ENCODE data around the gene CNTNAP2.

Gene CNTNAP2

DNA sequence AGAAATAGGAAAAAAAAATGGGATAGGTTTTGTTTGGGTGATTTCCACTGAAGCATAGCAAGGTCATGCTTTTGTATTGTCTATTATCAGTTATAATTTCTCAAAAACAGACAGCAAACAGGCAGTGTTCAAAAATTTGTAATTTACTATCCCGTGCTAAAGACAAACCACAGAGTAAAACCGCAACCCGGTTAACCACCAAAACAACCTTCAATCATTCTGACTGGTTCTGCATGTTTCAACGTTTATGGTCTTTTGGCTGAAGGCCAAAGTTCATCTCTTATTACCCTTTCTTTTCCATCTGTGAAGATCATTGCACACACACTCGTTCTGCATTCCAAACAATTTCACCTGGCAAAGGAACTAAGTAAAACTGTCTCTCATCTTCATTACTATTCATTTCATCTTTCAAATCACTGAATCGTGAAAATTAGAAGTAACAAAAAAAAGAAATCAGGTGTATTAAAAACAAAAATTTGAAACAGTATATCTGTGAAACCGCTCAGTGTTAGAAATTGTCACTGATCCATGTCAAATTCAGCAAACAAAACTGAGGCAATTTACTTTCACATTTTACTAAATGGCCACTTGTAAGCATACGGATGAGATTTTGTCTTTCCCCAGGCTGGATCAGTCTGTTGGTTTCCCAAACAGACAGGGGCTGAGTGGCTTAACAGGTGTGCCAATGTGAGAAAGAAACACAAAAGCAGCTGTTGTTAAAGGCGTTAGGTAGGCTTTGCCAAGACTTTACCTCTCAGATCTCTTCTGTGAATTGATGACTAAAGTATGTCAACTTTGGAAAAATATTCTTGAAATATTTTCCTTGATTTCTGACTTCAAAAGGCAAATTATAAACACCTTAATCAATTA, 539.6 kb downstream of the CNTNAP2 start:
- no peaks in the 10 kb centered on the region for H3K27me3 Mint-ChIP-seq
- H3K4me1 Mint-ChIP-seq = peaks cover 5% of the 10 kb centered on the region
- H3K9me3 Mint-ChIP-seq = no peaks in the 10 kb centered on the region
- CTCF ChIA-PET = no interaction called here
- no peak overlapping the region for H3K4me3 Mint-ChIP-seq
- DNase-seq = no peak
- H3K36me3 Mint-ChIP-seq = no peaks in the 10 kb centered on the region
- H3K27ac Mint-ChIP-seq = no peak overlapping the region

DNA sequence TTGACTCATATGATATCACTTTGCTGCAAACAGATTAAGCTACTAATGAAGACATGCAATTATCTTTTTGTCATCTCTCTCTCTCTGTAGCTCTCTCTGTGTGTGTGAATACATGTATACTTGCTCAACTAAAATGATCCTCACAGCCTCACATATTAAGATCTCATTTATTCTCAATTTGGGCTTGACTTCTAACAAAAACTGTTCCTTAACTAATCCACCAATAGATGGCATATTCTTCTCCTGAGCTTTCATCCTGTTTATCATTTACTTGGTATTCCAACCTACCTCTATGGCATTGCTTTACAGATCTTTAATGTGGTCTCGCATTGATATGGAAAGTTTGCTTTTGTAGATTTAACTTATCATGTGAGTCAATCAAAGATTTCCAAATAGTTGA, 540.4 kb downstream of the CNTNAP2 start:
- no peak overlapping the region for H3K4me3 Mint-ChIP-seq
- no peaks in the 10 kb centered on the region for H3K27me3 Mint-ChIP-seq
- peaks cover 5% of the 10 kb centered on the region for H3K4me1 Mint-ChIP-seq
- H3K9me3 Mint-ChIP-seq = no peaks in the 10 kb centered on the region
- no peak for DNase-seq
- no peak overlapping the region for H3K27ac Mint-ChIP-seq
- H3K36me3 Mint-ChIP-seq = no peaks in the 10 kb centered on the region
- CTCF ChIA-PET = no interaction called here

DNA sequence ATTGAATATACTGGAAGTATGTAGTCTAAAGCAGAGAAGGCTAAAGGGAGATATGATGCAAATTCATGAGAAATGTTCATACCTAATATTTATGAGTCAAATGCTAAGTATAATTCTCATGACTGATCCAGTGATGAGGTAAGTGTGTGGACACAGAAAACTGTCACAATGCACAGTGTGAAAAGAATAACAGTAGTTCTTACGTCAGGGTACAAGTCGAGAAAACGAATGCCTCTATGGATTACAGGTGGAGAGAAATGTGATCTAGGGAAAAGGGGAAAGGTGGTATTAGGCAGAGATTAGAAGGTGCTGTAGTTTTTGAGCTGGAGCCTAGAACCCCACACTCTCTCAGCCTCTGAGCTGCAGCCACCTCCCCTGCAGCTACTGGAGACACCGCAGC, 542.0 kb downstream of the CNTNAP2 start:
- no peak overlapping the region for H3K4me3 Mint-ChIP-seq
- H3K4me1 Mint-ChIP-seq = peaks cover 5% of the 10 kb centered on the region
- DNase-seq = no peak
- peaks cover 3% of the 10 kb centered on the region for H3K9me3 Mint-ChIP-seq
- no peaks in the 10 kb centered on the region for H3K27me3 Mint-ChIP-seq
- H3K27ac Mint-ChIP-seq = no peak overlapping the region
- H3K36me3 Mint-ChIP-seq = no peaks in the 10 kb centered on the region
- CTCF ChIA-PET = no interaction called here

DNA sequence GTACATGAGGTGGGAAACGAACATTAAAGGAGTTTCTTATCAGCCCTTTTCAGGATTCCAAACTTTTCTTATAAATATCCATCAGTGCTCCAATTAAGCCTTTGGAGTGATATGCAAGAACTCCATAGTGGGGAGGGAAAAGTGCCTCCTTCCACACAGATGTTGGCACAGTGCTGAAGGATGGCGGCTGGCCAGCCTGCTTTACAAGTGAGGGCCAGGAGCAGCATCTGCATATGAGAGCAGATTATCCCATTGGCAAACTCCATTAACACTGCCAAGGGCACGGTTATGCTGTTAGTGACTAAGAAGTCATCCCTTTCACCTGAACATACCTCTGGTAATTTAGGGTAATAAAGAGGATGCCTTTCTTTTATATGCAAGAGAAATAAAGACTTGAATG, 543.1 kb downstream of the CNTNAP2 start:
- Mint-ChIP-seq H3K27me3 (no peaks in the 10 kb centered on the region), H3K9me3 (peaks cover 4% of the 10 kb centered on the region), H3K4me1 (peaks cover 5% of the 10 kb centered on the region), H3K27ac (no peak overlapping the region), H3K36me3 (no peaks in the 10 kb centered on the region), H3K4me3 (no peak overlapping the region)
- DNase-seq = no peak
- CTCF ChIA-PET = no interaction called here

DNA sequence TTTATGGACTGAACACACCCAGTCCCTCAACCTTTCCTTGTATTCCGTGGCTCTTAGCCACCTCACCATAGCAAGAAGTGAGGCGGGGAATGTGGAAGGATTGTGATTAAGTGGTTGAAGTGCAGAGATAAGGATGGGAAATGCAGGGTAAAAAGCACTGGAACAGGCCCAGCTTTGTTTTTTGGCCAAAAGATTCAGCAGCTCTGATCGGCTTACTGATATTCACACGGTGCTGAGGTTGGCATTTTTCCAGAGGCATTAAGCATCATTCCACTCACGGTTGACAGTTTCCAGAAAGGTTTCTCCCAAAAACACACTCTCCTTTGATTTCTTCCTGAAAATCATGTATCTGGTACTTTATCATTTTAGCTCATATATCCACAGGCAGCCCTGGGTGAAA, 544.2 kb downstream of the CNTNAP2 start:
- Mint-ChIP-seq H3K4me3 (no peak overlapping the region), H3K4me1 (peaks cover 3% of the 10 kb centered on the region), H3K27ac (no peak overlapping the region), H3K27me3 (no peaks in the 10 kb centered on the region), H3K36me3 (no peaks in the 10 kb centered on the region), H3K9me3 (peaks cover 5% of the 10 kb centered on the region)
- CTCF ChIA-PET = no interaction called here
- DNase-seq = no peak

DNA sequence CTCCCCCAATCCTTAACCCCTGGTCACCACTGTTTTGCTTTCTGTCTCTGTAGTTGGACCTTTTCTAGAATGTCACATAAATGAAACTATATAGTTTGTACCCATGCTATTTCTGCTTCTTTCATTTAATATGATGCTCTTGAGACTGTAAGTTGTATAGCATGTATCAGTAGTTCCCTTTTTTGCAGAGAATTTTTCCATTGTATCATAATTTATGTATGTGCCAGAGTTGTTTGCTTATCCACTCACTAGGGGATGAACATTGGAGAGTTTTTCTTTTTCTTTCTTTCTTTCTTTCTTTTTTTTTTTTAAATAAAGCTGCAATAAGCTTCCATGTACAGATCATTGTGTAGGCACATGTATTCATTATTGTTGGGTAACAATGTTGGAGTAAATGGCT, 544.8 kb downstream of the CNTNAP2 start:
- H3K4me1 Mint-ChIP-seq = no peaks in the 10 kb centered on the region
- H3K27me3 Mint-ChIP-seq = no peaks in the 10 kb centered on the region
- H3K4me3 Mint-ChIP-seq = no peak overlapping the region
- no peak for DNase-seq
- H3K27ac Mint-ChIP-seq = no peak overlapping the region
- CTCF ChIA-PET = no interaction called here
- H3K36me3 Mint-ChIP-seq = no peaks in the 10 kb centered on the region
- peaks cover 7% of the 10 kb centered on the region for H3K9me3 Mint-ChIP-seq

DNA sequence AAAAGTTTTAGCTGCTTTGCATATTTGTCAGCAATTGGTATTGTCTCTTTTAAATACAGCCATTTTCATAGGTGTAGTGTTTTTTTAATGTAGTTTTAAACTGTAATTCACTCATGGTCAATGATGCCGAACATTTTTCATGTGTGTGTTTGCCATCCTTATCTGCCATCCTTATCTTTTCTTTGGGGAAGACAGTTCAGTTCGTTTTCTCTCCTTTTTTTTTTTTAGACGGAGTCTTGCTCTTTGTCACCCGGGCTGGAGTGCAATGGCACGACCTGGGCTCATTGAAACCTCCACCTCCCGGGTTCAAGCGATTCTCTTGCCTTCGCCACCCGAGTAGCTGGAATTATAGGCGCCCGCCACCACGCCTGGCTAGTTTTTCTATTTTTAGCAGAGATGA, 545.3 kb downstream of the CNTNAP2 start:
- no peak for DNase-seq
- Mint-ChIP-seq H3K4me3 (no peak overlapping the region), H3K36me3 (no peaks in the 10 kb centered on the region), H3K9me3 (peaks cover 10% of the 10 kb centered on the region), H3K27ac (no peak overlapping the region), H3K4me1 (no peaks in the 10 kb centered on the region), H3K27me3 (no peaks in the 10 kb centered on the region)
- CTCF ChIA-PET = no interaction called here

DNA sequence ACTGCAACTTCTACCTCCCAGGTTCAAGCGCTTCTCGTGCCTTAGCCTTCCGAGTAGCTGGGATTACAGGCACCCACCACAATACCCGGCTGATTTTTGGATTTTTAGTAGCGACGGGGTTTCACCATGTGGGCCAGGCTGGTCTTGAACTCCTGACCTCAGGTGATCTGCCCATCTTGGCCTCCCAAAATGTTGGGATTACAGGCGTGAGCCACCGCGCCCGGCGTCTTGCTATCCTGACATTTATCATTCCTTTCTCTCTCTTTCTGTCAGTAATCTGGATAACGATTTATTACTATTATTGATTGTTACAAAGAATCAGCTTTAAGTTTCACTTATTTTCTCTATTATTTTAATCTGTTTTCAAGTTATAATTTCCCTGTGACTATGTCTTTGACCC, 548.4 kb downstream of the CNTNAP2 start:
- Mint-ChIP-seq H3K27me3 (no peaks in the 10 kb centered on the region), H3K9me3 (peaks cover 12% of the 10 kb centered on the region), H3K27ac (no peak overlapping the region), H3K4me3 (no peak overlapping the region), H3K4me1 (no peaks in the 10 kb centered on the region), H3K36me3 (no peaks in the 10 kb centered on the region)
- DNase-seq = no peak
- CTCF ChIA-PET = no interaction called here

DNA sequence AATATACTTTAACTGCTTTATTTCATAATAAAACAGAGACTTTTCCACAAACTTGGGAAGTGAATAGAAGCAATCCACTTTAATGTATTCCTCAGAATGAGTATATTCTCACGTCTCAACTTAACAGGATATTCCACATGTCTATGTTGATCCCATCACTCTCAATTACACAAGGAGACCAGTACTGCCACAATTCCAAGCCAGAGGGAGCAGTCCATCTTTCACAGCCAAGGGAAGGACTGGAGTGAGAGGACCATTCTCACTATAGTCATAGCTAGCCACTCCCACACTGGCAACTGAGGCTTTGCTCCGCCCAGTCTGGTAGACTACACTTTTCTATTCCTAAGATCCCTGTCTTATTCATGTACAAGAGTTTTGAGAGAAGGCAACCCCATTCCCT, 553.9 kb downstream of the CNTNAP2 start:
- CTCF ChIA-PET = no interaction called here
- Mint-ChIP-seq H3K9me3 (peaks cover 15% of the 10 kb centered on the region), H3K4me3 (no peak overlapping the region)

DNA sequence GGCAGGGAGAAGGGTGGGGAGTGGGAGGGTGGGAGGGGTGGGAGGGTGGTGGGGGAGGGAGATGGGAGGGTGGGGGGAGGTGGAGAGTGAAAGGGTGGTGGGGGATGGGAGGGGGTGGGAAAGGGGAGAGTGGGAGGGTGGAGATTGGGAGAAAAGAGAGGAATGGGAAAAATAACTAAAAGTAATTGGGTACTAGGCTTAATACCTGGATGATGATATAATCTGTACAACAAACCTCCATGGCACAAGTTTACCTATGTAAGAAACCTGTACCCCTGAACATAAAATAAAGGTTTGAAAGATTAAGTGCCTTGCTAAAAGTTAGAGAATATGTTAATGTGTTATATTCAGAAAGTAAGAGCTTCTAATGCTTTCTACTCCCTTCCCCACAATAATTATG, 564.9 kb downstream of the CNTNAP2 start:
- H3K9me3 Mint-ChIP-seq = peaks cover 5% of the 10 kb centered on the region
- H3K27ac Mint-ChIP-seq = no peak overlapping the region
- H3K36me3 Mint-ChIP-seq = no peaks in the 10 kb centered on the region
- H3K4me3 Mint-ChIP-seq = no peak overlapping the region
- H3K4me1 Mint-ChIP-seq = no peaks in the 10 kb centered on the region
- no peaks in the 10 kb centered on the region for H3K27me3 Mint-ChIP-seq
- CTCF ChIA-PET = no interaction called here
- no peak for DNase-seq

More for the DNA sequence above, 553.9 kb downstream of the CNTNAP2 start:
- Mint-ChIP-seq H3K4me1 (no peaks in the 10 kb centered on the region), H3K36me3 (no peaks in the 10 kb centered on the region), H3K27ac (no peak overlapping the region), H3K27me3 (no peaks in the 10 kb centered on the region)
- no peak for DNase-seq

DNA sequence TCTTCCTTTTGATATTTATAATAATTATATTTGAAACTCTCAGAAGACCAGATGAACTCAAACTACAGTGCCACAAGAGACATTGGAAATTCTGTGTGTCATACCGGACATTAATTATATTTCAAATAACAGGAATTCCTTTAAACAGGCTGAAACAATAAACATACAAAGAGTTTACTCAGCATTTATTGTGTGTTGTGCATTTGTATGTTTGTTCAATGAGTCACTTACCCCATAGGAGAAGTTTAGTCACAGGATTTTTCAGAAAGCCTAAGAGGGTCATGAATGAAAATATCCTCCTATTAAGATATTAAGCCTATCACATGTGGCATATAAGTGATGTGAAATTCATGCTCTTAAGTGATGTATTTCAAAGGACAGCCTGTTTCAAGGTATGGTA, 566.8 kb downstream of the CNTNAP2 start:
- Mint-ChIP-seq H3K27me3 (no peaks in the 10 kb centered on the region), H3K4me1 (no peaks in the 10 kb centered on the region), H3K4me3 (no peak overlapping the region), H3K9me3 (peaks cover 6% of the 10 kb centered on the region), H3K36me3 (no peaks in the 10 kb centered on the region), H3K27ac (no peak overlapping the region)
- CTCF ChIA-PET = no interaction called here
- DNase-seq = no peak

DNA sequence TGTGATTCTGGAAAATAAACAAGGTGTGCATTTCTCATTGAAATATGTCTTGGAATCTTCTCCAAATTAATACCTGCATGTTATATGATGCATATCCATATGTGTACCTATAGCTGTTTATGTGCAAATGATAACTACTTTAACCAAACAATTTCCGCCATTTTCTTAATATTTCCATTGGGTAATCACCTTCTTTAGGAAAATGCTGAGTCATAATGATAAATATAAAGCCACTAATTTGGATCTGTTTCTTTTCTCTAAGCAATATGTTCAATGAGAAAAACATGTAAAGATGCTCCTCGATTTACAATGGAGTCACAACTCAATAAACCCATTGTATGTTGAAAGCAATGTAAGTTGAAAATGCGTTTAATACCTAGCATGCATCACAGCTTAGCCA, 574.4 kb downstream of the CNTNAP2 start:
- CTCF ChIA-PET = no interaction called here
- no peak for DNase-seq
- peaks cover 3% of the 10 kb centered on the region for H3K9me3 Mint-ChIP-seq
- no peak overlapping the region for H3K4me3 Mint-ChIP-seq
- no peak overlapping the region for H3K27ac Mint-ChIP-seq
- no peaks in the 10 kb centered on the region for H3K27me3 Mint-ChIP-seq
- H3K4me1 Mint-ChIP-seq = no peaks in the 10 kb centered on the region
- H3K36me3 Mint-ChIP-seq = no peaks in the 10 kb centered on the region

DNA sequence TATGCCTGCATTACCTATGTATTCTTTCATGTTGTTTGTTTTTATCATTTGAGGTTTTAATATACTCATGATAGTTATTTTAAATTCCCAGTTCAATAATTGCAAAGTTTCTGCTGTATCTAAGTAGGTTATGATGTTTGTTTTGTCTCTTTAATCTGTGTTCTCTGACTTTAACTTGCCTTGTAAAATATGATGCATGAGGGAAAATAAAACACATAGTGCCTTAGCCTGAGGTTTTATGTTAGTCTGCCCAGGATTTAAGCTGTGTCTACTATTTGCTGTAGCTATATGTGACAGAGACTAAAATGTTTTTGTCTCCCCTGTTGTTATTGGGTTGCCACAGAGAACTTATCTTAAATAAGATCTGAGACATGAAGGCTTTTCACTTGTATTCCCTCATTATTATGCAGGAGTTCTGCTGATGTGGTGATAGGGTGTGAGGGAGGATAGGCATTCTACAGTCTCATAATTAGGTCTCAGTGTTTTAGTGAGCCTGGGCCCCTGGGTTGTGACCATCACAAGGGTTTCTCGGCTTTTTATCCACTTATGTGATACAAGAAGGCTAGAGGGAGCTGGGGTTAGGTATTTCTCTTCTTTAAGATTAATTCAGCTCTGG, 582.5 kb downstream of the CNTNAP2 start:
- DNase-seq = no peak
- no peaks in the 10 kb centered on the region for H3K27me3 Mint-ChIP-seq
- H3K4me3 Mint-ChIP-seq = no peak overlapping the region
- no peaks in the 10 kb centered on the region for H3K9me3 Mint-ChIP-seq
- no peaks in the 10 kb centered on the region for H3K4me1 Mint-ChIP-seq
- no peaks in the 10 kb centered on the region for H3K36me3 Mint-ChIP-seq
- CTCF ChIA-PET = no interaction called here
- no peak overlapping the region for H3K27ac Mint-ChIP-seq

DNA sequence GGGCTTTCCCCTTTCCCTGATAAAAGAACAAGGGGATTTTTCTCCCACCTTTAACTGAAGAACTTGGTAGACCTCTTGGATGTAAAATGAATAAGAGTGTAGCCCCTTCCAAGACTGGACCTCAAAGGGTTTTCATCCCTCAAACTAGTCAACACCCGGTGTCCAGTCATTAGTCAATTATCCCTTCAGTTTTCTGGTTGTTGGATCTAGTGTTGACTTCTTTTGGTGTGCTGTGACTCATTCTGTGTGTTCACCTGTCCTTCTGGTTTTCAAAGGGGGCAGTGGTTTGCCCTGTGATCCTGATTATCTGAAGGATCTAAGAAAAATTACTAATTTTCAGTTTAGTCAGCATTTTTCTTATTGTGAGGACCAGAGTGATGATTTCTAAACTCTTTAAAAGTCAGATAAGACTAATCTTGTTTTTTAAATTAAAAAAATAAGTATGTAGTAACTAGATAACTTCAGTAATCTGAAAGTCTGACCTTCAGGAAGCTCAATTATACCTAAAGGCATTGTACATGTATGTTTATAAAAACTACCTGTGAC, 583.5 kb downstream of the CNTNAP2 start:
- DNase-seq = no peak
- CTCF ChIA-PET = interaction anchor here (0.6 kb wide), 1 partner anchor 21 kb away, joined by 3 read pairs; no protein-coding TSS in a partner anchor
- Mint-ChIP-seq H3K27me3 (no peaks in the 10 kb centered on the region), H3K4me1 (no peaks in the 10 kb centered on the region), H3K9me3 (peaks cover 4% of the 10 kb centered on the region), H3K4me3 (no peak overlapping the region), H3K36me3 (no peaks in the 10 kb centered on the region), H3K27ac (no peak overlapping the region)

DNA sequence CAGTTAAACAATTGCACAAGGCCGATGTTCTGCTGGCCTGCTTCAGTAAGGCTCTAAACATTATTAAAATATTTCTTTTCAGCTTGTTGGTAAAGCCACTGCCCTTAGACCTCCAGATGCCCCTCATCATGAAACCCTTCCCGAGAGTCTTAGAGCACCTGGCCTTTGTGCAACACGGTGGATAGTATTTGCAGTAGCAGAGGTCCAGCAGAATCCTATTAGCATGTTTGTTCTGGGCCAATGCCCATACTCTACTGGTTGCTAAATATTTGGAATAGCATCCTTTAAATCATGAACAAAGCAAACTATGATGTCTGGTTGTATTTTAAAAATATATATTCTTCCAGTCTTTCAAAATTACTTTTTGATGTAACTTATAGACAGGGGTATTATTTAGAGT, 584.6 kb downstream of the CNTNAP2 start:
- CTCF ChIA-PET = no interaction called here
- Mint-ChIP-seq H3K9me3 (peaks cover 5% of the 10 kb centered on the region), H3K4me3 (no peak overlapping the region), H3K27me3 (no peaks in the 10 kb centered on the region), H3K4me1 (no peaks in the 10 kb centered on the region), H3K27ac (no peak overlapping the region), H3K36me3 (no peaks in the 10 kb centered on the region)
- DNase-seq = no peak
